Embryonic facial prominence (tissue), 1 donor: ENCODE measurements around the gene WSB2.
"Not testable (repeated sequence)": the region's sequence is repeated elsewhere in the genome, so short reads cannot be mapped to it uniquely, and the experiment has no call there.

Source experiments
- DNase-seq: peaks from one replicate; pipeline ENCODE4 v3.0.0-alpha.2; 2016; ENCODE audit errors: extremely low spot score

Gene WSB2

DNA sequence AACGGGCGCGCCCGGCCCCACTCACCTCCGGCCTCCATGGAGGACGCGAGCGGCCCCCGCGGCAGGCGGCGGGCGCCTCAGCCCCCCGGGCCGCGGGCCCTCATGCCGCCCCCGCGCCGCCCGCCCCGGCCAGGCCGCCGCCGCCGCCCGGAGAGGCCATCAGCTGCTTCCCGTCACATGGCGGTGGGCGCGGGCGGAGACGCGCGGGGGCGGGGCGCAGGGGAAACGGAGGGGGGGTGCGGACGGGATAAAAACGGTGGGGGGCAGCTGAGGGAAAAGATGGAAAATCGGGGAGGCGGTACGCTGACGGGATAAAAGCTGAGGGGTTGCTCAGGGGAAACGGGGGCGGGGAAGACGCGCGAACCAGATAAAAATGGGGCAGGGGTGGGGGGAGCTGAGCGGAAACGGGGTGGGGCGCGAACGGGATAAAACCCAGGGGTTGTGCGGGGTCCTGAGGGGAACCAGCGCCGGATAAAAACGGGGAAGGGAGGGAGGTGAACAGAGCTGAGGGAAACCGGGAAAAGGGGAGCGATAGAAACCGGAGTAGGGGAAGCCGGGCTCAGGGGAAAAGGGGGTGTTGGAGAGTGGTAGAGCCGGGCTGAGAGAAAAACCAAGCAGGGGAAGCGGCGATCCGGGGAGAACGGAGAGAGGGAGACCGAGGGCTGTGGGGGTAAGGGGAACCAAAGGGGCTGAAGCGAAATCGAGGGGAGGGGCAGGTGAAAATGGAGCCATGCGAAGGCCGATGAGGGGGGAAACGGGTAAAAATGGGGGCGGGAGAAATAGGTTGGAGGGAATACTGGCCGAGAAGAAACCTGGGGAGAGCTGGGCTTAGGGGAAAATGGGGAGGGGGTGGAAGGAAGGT is at the start of gene WSB2:
Gene WSB2 (minus strand): TSS at position 169 of the 862 bp plus-strand sequence. CDS start 131 bp downstream, at position 38.
- peak; percentile 53 for DNase-seq

DNA sequence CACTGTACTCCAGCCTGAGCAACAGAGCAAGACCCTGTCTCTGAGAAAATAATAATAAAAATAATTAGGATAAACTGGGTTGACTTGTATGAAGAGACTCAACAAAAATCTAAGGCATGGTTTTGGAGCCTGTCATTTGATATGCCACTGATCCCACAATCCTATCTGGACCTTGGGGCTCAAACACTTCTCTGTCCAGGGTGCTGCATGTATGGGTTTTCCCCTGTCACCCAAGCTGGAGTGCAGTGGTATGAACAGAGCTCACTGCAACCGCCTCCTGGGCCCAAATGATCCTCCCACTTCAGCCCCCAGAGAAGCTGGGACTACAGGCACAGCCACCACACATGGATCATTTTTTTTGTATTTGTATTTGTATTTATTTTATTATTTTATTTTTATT is 48.1 kb upstream of the WSB2 start:
- no peak for DNase-seq

DNA sequence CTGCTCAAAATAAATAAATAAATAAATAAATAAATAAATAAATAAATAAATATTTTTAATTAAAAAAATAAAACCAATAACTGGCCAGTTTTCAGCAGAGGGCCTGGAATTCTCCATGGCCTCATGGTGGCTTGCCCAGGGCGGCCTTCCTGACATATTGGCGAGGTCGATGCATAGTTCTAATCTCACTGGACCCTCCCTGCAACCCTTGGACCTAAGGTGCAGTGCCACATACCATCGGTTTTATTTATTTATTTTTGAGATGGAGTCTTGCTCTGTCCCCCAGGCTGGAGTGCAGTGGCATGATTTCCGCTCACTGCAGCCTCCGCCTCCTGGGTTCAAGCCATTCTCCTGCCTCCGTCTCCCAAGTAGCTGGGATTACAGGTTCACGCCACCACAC is 46.7 kb upstream of the WSB2 start:
- no peak for DNase-seq

DNA sequence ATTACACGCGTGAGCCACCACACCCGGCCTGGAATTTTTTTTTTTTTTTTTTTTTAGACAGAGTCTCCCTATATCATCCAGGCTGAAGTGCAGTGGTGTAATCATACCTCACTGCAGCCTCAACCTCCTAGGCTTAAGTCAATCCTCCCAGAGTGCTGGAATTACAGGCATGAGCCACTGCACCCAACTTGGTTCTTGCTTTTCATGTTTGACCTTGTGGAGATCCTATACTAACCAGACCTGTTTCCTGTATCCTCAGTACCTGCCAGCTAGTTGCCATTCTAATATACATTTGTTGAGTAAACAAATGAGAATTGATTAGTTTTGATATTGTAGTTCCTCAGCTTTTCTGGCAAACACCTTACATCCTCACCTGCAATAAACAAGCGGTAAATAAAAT is 46.0 kb upstream of the WSB2 start:
- no peak for DNase-seq

DNA sequence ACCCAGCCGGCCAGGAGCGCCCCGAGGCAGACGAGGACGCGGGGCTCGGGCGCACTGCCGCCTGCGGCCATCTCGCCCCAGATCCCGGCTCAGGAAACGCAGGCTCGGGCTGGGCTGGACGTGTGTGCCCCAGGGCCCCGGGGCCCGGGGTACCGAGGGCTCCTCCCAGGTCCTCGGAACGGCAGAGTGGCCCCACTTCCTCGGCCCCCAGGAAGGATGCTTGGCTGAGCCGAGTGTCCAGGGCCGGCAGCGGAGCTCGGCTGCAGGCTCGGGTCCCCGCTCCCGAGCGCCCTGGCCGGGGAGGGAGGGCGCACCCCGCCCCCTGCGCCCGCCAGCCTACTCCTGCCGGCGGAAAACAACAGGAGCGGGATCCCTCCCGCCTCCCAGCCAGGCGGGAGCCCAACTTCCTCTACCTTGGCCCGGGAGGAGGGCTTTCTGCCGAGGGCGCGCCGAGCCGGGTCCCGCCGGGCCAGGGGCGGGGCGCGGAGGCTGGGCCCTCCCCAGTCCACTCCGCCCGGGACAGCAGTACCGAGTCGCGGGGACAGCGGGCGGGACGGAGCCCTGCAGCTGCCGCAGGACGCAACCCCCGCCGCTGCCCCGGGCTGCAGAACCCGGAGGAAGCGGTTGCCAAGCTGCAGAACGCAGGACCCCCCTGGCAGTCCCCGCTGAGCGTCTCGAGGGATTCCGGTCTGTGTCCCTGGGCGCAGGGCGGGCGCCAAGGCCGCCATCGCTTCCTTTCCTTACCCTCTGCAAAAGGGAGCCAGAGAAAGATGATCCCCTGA is 42.8 kb upstream of the WSB2 start, which contains the start of gene VSIG10:
Gene VSIG10 (minus strand): TSS at position 411 of the 782 bp plus-strand sequence. CDS start 340 bp downstream, at position 71.
- no peak for DNase-seq

DNA sequence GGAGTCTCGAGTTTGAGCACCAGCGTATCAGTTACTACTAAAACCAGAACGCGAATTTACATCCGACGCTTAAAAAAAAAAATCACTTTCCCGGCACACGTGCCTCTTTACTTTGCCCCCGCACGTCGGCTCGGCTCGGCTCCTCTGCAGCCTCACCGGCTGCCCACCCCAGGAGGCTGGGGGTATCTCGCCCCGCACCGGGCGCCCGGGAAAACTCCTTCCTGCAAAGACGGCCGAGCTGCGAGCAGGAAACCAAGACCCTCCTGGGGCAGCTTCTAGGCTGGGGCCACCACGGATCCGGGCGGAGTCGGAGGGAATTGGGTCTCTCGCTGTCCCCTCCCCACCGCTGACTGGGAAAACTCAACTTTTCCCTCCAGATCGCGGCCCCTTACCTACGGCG is 42.2 kb upstream of the WSB2 start:
- no peak for DNase-seq

DNA sequence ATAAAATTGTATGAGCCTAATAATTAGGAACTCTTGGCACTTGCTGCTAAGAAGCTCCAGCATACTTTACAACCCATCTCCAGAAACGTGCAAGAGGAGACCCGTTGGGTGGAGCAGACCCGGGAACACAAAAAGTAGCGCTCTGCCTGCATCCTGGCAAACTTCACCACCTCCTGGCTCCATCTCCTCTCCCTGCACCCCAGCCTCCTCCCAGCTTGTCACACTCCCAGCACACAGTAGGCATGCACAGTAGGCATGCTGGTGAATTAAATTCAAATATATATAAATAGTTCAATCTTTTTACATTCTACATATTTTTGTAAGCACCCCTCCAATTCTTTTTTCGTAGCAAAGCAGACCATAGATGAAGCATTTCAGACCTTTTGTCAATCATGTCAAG is 41.6 kb upstream of the WSB2 start:
- DNase-seq, result no peak

DNA sequence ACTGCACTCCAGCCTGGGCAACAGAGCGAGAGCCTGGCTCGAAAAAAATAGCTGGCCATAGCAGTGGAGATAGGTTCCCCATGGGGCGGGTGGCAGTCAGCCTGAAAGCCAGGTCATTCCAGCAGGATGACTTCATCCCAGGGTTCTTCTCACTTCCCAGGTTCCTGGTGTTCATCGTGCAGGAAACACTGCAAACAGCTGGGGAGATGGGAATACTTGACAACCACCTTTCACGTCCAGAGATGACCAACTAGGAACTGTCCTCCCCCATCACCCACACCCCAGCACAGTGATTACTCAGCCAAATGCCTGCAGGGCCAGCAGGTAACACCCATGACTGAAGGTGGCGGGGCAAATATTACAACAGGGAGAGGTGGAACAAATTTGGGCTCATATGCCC is 41.1 kb upstream of the WSB2 start:
- no peak for DNase-seq

DNA sequence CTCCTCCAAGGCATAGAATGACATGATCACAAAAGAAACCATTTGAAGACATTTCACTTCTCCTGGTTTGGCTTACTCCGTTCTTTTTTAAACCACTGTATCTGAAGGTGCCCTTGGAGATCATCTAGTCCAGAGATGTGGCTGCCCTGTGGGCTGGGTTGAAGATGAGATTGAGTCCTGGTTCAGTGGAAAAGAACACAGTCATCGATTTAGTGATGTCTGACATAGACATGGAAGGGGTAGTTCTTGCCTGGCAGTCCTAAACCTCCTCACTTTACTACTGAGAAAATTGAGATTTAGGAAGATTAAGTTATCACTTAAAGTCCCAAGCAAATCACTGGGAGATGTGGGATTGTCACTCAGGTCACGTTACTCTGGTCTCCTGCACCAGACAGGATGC is 40.1 kb upstream of the WSB2 start:
- no peak for DNase-seq

DNA sequence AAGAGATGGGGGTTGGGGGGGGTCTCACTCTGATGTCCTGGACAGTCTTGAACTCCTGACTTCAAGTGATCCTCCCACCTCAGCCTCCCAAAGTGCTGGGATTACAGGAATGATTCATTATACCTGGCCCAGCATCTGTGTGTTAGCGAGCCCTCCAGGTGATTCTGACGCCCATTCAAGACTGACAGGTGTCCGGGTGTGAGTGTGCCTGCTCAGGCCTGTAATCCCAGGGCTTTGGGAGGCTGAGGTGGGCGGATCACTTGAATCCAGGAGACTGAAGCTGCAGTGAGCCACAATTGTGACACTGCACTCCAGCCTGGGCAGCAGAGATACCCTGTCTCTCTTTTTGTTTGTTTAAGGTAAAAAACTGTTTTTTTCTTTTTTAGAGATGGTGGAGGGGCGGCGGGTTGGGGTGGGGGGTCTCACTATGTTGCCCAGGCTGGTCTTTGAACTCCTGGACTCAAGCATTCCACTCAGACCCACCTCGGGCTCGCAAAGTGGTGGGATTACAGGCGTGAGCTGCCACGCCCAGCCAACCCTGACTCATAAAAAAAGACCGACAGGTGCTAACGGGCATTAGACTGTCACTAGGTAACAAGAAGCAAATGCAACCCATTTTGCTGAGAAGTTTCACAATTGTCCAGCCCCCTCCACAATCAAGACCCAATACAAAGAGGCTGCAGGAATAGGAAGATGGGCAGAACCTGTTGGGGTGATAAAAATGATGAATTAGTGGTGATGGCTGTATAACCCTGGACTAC is 38.1 kb upstream of the WSB2 start:
- DNase-seq, result no peak

DNA sequence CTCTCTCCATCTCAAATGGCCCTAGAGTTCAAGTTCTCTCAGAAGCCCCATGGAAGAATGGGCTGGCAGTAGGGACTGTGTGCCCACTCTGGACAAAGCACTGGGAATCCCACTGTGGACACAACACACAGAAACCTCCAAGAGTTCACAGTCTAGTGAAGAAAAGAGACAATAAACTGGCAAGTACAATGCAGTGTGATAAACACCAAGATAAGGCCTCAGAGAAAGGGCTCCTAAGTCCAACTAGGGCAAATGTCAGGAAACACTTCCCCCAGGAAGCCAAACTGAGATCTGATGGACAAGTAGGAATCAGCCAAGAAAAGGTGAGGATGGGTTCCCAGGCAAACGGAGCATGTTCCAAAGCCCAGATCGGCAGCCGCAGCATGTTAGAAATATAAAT is 37.4 kb upstream of the WSB2 start:
- DNase-seq, result no peak

DNA sequence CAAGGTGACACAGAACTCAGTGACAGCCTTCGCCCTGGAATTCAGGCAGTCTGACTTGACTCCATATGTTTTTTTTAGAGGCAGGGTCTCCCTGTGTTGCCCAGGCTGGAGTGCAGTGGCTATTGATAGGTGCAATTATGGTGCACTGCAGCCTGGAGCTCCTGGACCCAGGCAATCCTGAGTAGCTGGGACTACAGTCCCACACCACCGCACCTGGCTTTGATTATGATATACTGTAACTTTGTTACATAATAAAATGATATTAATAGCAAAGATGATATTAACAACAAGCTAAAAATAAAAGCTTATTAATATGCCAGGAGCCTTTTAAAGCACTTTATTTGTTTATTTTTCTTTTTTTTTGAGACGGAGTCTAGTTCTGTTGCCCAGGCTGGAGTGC is 33.1 kb upstream of the WSB2 start:
- DNase-seq, result no peak

DNA sequence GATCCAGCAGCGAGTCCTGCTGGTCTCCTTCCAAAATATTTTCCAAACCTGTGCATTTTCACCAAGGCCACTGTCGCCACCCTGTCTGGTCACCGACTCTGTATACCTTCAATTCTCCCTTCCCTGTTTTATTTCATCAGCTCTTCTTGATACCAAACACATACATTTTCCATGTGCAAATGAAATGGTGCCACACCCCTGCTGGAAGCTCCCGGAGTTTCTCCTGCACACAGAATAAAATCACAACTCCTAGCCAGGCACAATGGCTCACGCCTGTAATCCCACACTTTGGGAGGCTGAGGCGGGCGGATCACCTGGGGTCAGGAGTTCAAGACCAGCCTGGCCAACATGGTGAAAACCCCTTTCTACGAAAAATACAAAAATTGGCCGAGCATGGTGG is 28.8 kb upstream of the WSB2 start:
- no peak for DNase-seq

DNA sequence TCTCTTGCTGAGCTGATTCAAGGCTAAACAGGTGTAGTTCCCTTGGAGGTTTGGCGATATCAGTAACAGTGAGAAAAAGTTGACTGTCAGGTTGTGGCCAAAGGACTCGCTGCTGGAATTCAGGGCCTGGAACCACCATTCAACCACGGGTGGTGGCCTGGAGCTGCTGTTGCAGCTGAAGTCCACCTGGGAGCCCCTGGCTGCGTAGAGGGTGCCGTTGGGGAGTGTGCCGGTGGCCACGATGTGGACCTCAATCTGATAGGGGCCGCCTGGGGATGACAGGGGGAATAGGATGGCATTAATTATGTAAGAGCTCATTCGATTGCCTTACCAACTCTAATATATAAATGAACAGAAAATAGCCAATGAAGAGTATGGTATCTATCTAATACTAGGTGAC is 21.2 kb upstream of the WSB2 start:
- no peak for DNase-seq

DNA sequence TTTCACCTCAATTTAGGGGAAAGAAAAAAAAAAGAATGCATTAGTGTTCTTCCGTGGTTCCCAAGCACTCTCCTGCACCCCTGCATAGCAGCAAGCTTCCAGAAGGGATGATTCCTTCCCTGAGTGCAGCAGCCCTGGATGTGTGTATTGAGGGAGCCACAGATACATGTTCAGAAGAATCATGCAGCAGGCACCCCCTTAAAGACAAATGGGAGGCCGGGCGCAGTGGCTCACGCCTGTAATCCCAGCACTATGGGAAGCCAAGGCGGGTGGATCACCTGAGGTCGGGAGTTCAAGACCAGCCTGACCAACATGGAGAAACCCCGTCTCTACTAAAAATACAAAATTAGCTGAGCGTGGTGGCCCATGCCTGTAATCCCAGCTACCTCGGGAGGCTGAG is 20.5 kb upstream of the WSB2 start:
- not testable (repeated sequence) for DNase-seq

DNA sequence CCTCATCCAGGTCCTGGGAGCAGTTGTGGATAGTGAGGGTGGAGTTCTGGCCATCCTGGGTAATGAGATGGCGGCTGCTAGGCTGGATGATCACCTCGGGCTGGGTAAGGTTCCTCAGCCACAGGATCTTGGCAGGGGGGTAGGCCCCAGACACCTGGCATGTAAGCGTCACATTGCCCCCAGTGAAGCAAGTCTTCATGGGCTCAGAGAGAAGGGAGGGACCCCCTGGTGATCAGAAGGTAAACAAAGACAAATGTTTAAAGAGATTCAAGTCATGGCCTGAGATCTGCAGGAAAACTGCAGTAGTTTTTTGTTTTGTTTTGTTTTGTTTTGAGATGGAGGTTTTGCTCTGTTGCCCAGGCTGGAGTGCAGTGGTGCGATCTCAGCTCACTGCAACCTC is 12.8 kb upstream of the WSB2 start:
- no peak for DNase-seq

DNA sequence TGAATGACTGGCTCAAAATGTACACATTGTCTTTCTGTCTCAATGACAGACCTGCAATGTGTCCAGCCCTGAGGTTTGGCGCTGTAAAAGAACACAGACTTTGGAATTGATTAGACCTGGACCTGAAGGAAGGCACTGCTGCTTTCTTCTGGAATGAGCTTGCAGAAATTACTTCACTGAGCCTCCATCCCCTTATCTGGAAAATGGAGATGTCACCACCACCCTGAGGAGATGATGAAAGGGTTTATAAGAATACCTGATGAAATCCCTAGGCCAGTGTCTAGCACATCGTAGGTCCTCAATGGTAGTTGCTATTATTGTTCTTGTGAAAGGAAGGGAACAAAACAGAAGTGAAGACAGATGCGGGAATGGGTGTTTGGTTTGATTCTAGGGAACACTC is 9.7 kb upstream of the WSB2 start:
- no peak for DNase-seq

DNA sequence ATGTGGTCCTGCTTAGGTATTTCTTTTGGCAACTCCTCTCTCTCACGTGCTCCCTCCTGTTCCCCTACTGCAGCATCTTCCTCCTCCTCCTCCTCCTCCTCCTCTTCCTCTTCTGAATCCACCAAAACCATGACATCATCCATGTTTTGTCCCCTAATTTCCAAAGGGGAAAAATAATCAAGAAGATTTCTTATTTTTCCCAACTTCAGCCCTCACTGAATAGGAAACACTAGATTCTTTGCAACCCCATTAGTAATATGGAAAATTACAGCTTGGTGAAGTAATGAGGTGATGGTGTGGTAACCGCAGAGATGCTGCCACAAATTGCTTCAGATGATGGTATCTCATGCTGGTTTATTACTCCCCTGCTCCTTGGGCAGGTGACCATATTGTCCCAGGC is 7.5 kb upstream of the WSB2 start:
- no peak for DNase-seq

DNA sequence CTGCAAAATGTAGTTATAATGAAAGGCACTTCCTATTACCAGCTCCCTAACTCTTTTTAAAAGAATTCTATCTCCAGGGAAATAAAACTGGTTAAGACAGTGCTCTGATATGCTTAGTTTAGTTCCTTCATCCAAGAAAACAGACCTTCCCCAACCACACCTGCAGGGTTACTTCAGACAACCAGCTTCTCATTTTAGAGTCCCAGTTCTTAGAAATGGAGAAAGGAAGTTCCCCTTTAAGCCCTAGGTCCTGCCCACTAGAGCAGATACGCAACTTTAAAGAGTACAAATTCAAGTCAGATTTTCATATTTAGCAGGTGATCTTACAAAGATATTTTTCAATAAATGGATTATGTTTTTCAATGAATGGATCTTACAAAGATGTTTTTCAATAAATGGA is 4.4 kb upstream of the WSB2 start:
- DNase-seq, result no peak

DNA sequence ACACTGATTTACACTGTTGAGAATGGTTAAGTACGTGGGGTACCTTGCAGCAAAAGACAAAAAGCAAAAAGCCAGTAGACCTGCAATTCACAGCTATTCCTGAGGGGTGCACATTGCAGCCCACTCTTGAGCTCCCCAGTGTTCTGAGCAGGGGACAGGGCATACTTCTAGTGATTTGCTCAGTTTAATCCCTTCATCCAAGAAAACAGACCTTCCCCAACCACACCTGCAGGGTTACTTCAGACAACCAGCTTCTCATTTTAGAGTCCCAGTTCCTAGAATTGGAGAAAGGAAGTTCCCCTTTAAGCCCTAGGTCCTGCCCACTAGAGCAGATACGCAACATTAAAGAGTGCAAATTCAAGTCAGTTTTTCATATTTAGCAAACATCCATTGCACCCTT is 3.6 kb upstream of the WSB2 start:
- no peak for DNase-seq

DNA sequence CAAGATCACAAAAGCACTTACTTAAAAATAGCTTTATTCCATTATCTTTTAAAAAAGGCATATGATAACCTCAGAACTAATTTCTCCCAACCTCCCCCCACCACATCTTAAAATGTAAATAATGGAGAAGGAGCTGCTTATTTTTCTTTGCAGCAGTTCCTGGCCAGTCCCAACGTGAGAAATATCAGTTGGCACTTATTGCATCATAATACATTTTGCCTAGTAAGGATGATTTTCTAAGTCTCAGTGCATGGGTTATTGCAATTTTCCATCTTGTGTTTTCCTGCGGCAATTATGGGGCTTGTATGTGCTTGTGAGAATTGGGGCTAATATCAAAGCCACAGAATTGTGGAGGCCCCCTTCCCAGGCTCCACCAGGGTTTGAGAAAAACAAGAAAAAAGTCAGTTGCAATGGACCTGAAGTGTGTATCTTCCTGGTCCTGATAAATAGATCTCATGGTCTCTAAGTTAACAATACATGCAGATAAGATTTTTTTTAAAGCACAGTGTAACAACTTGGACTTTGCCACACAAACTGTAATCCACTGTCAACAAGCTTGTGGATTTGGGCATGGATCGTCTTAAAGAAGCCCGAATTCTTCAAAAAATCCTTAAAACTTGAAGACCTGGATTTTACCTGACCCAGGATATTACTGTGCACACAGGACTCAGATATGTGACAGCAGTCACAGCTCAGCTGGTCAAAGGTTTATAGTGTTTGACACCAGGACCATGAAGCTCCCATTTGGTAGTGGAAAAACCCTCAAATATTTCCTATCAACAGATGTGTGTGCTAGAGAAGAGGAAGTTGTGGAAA is 2.8 kb upstream of the WSB2 start:
- no peak for DNase-seq
